ENCODE results near the gene MOSMO. TPM values are rescaled to one million over a fixed set of nuclear protein-coding genes. Genes with fewer than 3 reads are reported as not detected.

The MOSMO gene
- total and polyA plus RNA-seq, 2 of the 4 experiments (the other 2 are of a cell fraction), result 10.5 to 16.0 TPM

DNA sequence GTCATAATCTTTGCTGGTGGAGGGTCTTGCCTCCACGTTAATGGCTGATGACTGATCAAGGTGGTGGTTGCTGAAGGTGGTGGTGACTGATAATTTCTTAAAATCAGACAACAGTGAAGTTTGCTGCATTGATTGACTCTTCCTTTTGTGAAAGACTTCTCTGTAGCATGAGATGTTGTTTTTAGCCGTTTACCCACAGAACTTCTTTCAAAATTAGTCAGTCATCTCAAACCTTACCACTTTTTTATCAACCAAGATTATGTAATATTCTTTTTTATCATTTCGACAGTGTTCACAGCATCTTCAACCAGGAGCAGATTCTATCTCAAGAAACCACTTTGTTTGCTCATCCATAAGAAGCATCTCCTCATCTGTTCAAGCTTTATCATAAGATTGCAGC is 48.9 kb upstream of the MOSMO start:
- intact Hi-C loops (cut with micrococcal nuclease), result no loop called here
- Histone ChIP-seq H3K9me1 (ENCODE audit: insufficient read depth, low read length) (no peaks in the 10 kb centered on the region), H2AK9ac (replicated peaks; ENCODE audit: low read depth, low read length, poor library complexity) (no peak overlapping the region), H3K27me3 (ENCODE audit: control insufficient read depth, insufficient read depth, low read length) (no peaks in the 10 kb centered on the region), H3K14ac (replicated peaks; ENCODE audit: low read depth, low read length) (no peak overlapping the region), H3K79me1 (ENCODE audit: low read depth in 1 of 2, low read length in 2 of 2) (peaks cover 19 to 20% of the 10 kb centered on the region in 2 experiments), H3K4ac (ENCODE audit: low read depth, low read length) (no peak overlapping the region), H2BK15ac (ENCODE audit: low read depth, low read length) (no peak overlapping the region), H3K18ac (ENCODE audit: low read depth, low read length) (no peak overlapping the region), H4K20me1 (ENCODE audit: insufficient read depth, low read length) (peaks cover 3% of the 10 kb centered on the region; the same call in 1 of the 2 replicates), H3K36me3 (ENCODE audit: control insufficient read depth, insufficient read depth, low read length) (peaks cover 38% of the 10 kb centered on the region), H2BK20ac (ENCODE audit: low read depth, low read length) (no peak overlapping the region), H3K23ac (ENCODE audit: low read depth, low read length) (no peak overlapping the region), H2BK120ac (ENCODE audit: low read depth, low read length) (no peak overlapping the region), H3K27ac (ENCODE audit: insufficient read depth, low read length) (no peak overlapping the region), H3K4me2 (ENCODE audit: low read depth, low read length) (no peak overlapping the region), H4K8ac (ENCODE audit: low read depth in 2 of 2, low read length in 2 of 2) (no peak overlapping the region), H4K91ac (ENCODE audit: insufficient read depth, low read depth, low read length) (no peak overlapping the region), H3K4me3 (ENCODE audit: insufficient read depth, low read depth, low read length) (no peak overlapping the region), H2AFZ (replicated peaks; ENCODE audit: low read length, poor library complexity) (no peak overlapping the region), H3K56ac (ENCODE audit: extremely low read depth, insufficient read depth, low read length) (no peak overlapping the region), H4K5ac (ENCODE audit: low read depth, low read length) (no peak overlapping the region), H2BK5ac (ENCODE audit: low read depth, low read length, poor library complexity, severe bottlenecking) (no peak overlapping the region), H2AK5ac (ENCODE audit: low read depth, low read length) (no peak overlapping the region), H3K9me3 (ENCODE audit: control insufficient read depth, insufficient read depth, low read length) (no peaks in the 10 kb centered on the region), H3K9ac (ENCODE audit: low read depth, low read length) (no peak overlapping the region), H3K4me1 (ENCODE audit: control insufficient read depth, insufficient read depth, low read length) (peaks cover 2% of the 10 kb centered on the region)
- 90% methylated on average over 2 of the region's 3 CpGs; no CpG with 5 or more reads in 1 of the 2 experiments for WGBS, 2 experiments (ENCODE audit: extremely low coverage in 2 of 2, insufficient read length in 1 of 2)
- ChIA-PET POLR2A (ENCODE audit: unreplicated experiment) (no interaction called here), CTCF (no interaction called here)
- dilution Hi-C loops (cut with HindIII; ENCODE audit: low sequenced_read_pairs, unreplicated experiment), result no loop called here
- ATAC-seq (ENCODE audit: low read depth) (no peak), DNase-seq (no peak)
- no peak for TF ChIP-seq SMC3 (IDR thresholded peaks at IDR 0.05; ENCODE audit: low read depth, low read length)
- no peak for TF ChIP-seq POLR2A (IDR thresholded peaks at IDR 0.05; ENCODE audit: low read depth, low read length)
- no peak for TF ChIP-seq MXI1 (IDR thresholded peaks at IDR 0.05; ENCODE audit: borderline replicate concordance, low read depth, low read length)
- TF ChIP-seq, protein P1, sequence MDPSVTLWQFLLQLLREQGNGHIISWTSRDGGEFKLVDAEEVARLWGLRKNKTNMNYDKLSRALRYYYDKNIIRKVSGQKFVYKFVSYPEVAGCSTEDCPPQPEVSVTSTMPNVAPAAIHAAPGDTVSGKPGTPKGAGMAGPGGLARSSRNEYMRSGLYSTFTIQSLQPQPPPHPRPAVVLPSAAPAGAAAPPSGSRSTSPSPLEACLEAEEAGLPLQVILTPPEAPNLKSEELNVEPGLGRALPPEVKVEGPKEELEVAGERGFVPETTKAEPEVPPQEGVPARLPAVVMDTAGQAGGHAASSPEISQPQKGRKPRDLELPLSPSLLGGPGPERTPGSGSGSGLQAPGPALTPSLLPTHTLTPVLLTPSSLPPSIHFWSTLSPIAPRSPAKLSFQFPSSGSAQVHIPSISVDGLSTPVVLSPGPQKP (IDR thresholded peaks at IDR 0.05; ENCODE audit: borderline replicate concordance, low read depth, low read length), result no peak
- no peak for TF ChIP-seq CEBPB (IDR thresholded peaks at IDR 0.05; ENCODE audit: low read depth, low read length)
- TF ChIP-seq NFE2L2 (IDR thresholded peaks at IDR 0.05; ENCODE audit: low read depth, low read length), result no peak
- no peak for TF ChIP-seq MAZ (IDR thresholded peaks at IDR 0.05; ENCODE audit: borderline replicate concordance, low read depth, low read length)
- no peak for TF ChIP-seq FOS (IDR thresholded peaks at IDR 0.05; ENCODE audit: low read depth, low read length)
- TF ChIP-seq, protein P2, sequence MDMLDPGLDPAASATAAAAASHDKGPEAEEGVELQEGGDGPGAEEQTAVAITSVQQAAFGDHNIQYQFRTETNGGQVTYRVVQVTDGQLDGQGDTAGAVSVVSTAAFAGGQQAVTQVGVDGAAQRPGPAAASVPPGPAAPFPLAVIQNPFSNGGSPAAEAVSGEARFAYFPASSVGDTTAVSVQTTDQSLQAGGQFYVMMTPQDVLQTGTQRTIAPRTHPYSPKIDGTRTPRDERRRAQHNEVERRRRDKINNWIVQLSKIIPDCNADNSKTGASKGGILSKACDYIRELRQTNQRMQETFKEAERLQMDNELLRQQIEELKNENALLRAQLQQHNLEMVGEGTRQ (IDR thresholded peaks at IDR 0.05; ENCODE audit: low read depth, low read length), result no peak
- no peak for TF ChIP-seq RAD21 (IDR thresholded peaks at IDR 0.05; ENCODE audit: low read length)
- no peak for TF ChIP-seq RFX5 (IDR thresholded peaks at IDR 0.05; ENCODE audit: low read depth, low read length)
- TF ChIP-seq RCOR1 (IDR thresholded peaks at IDR 0.05; ENCODE audit: insufficient replicate concordance, low read length), result no peak
- TF ChIP-seq MAFK (IDR thresholded peaks at IDR 0.05; ENCODE audit: low read depth, low read length), result no peak
- no peak for TF ChIP-seq BHLHE40 (IDR thresholded peaks at IDR 0.05; ENCODE audit: low read depth, low read length)
- TF ChIP-seq, protein P3, sequence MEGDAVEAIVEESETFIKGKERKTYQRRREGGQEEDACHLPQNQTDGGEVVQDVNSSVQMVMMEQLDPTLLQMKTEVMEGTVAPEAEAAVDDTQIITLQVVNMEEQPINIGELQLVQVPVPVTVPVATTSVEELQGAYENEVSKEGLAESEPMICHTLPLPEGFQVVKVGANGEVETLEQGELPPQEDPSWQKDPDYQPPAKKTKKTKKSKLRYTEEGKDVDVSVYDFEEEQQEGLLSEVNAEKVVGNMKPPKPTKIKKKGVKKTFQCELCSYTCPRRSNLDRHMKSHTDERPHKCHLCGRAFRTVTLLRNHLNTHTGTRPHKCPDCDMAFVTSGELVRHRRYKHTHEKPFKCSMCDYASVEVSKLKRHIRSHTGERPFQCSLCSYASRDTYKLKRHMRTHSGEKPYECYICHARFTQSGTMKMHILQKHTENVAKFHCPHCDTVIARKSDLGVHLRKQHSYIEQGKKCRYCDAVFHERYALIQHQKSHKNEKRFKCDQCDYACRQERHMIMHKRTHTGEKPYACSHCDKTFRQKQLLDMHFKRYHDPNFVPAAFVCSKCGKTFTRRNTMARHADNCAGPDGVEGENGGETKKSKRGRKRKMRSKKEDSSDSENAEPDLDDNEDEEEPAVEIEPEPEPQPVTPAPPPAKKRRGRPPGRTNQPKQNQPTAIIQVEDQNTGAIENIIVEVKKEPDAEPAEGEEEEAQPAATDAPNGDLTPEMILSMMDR (conservative IDR thresholded peaks at IDR 0.05; ENCODE audit: low read depth, low read length), result no peak
- no peak for TF ChIP-seq CHD1 (IDR thresholded peaks at IDR 0.05; ENCODE audit: low read depth, low read length)
- in situ Hi-C loops (cut with MboI; ENCODE audit: low sequenced_read_pairs), result no loop called here
- no TSS peak for BruUV-seq (replicated peaks)
